Measurements from ENCODE around the gene EPS15. TPM values are rescaled to one million over a fixed set of nuclear protein-coding genes. Genes with fewer than 3 reads are reported as not detected.

Gene EPS15
- total RNA-seq, 1 experiment from 2014 or later = 48.7 TPM

- Mint-ChIP-seq H3K27ac (ENCODE audit: low read depth, unreplicated experiment) (no peak overlapping the region), H3K36me3 (ENCODE audit: insufficient read depth, unreplicated experiment) (no peaks in the 10 kb centered on the region), H3K4me1 (ENCODE audit: insufficient read depth, unreplicated experiment) (no peaks in the 10 kb centered on the region), H3K9me3 (ENCODE audit: unreplicated experiment) (no peaks in the 10 kb centered on the region), H3K27me3 (ENCODE audit: insufficient read depth, unreplicated experiment) (no peaks in the 10 kb centered on the region), H3K4me3 (ENCODE audit: unreplicated experiment) (no peak overlapping the region)
- TF ChIP-seq, protein P1, sequence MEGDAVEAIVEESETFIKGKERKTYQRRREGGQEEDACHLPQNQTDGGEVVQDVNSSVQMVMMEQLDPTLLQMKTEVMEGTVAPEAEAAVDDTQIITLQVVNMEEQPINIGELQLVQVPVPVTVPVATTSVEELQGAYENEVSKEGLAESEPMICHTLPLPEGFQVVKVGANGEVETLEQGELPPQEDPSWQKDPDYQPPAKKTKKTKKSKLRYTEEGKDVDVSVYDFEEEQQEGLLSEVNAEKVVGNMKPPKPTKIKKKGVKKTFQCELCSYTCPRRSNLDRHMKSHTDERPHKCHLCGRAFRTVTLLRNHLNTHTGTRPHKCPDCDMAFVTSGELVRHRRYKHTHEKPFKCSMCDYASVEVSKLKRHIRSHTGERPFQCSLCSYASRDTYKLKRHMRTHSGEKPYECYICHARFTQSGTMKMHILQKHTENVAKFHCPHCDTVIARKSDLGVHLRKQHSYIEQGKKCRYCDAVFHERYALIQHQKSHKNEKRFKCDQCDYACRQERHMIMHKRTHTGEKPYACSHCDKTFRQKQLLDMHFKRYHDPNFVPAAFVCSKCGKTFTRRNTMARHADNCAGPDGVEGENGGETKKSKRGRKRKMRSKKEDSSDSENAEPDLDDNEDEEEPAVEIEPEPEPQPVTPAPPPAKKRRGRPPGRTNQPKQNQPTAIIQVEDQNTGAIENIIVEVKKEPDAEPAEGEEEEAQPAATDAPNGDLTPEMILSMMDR (IDR thresholded peaks at IDR 0.05; ENCODE audit: unreplicated experiment) = no peak
- no TSS peak for BruUV-seq (replicated peaks)
- intact Hi-C loops (cut with micrococcal nuclease) = no loop called here
- ChIA-PET CTCF (interaction anchor here (0.8 to 3.9 kb wide), 3 partner anchors 11 to 245 kb away, joined by 4 to 25 read pairs (median 5); no protein-coding TSS in a partner anchor), POLR2A (interaction anchor here (0.7 to 1.3 kb wide), 3 partner anchors 15 to 46 kb away, joined by 3 read pairs; no protein-coding TSS in a partner anchor)
- no peak for DNase-seq (ENCODE audit: unreplicated experiment)
These were observed 4.9 kb upstream of the EPS15 start for GRCh38 chr1:51523931-51524330.

GRCh38 chr1:51520700-51521248 lies 1.7 kb upstream of the EPS15 start:
- DNase-seq (ENCODE audit: unreplicated experiment) = no peak
- H3K27ac Mint-ChIP-seq (ENCODE audit: low read depth, unreplicated experiment) = no peak overlapping the region
- peaks cover 6% of the 10 kb centered on the region for H3K4me1 Mint-ChIP-seq (ENCODE audit: insufficient read depth, unreplicated experiment)
- no peaks in the 10 kb centered on the region for H3K27me3 Mint-ChIP-seq (ENCODE audit: insufficient read depth, unreplicated experiment)
- POLR2A ChIA-PET = interaction anchor here (0.6 to 3.3 kb wide), 2 partner anchors 96 to 100 kb away, joined by 3 to 14 read pairs; partner anchors contain the start of gene OSBPL9
- H3K4me3 Mint-ChIP-seq (ENCODE audit: unreplicated experiment) = no peak overlapping the region
- TF ChIP-seq, protein P1 (IDR thresholded peaks at IDR 0.05; ENCODE audit: unreplicated experiment) = no peak
- intact Hi-C loops (cut with micrococcal nuclease) = no loop called here
- no peaks in the 10 kb centered on the region for H3K9me3 Mint-ChIP-seq (ENCODE audit: unreplicated experiment)
- CTCF ChIA-PET = interaction anchor here (3.9 kb wide), 1 partner anchor 14 kb away, joined by 25 read pairs; no protein-coding TSS in a partner anchor
- no TSS peak for BruUV-seq (replicated peaks)
- no peaks in the 10 kb centered on the region for H3K36me3 Mint-ChIP-seq (ENCODE audit: insufficient read depth, unreplicated experiment)

DNA sequence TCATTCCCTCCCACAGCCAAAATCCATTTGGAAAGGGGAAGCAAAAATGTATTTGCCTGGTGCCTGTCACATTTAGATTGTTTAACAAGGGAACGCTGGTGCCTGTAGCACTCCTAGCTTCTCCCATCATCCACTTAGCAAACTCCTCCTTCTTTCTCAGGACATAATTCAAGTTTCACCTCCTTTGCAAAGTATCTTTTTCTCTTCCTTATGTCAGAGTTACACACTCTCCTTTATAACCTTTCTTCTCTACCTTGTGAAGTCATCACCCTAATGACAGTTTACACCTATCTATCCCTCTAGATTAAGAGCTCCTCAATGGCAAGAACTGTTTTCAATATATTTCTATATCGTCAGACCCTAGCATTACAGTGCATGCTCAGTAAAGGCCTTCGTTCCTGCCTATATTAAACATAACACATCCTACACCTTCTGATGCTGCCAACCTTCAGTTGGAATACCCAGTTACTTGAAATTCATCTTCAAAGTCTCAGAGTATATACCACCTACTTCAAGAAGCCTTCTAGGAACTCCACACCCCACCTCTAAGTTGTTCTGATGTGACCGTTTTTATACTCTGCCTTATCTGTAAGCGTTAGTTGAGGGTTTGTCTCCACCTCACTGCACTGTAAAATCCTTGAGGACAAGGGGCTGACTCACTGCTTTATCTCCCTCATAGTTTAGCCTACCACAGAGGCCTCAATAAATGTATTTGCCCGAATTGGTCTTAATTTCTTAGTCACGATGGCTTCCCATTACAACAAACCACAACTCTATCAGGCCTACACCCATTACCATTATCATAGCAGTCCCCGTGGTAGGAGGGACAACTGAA lies 1.0 kb upstream of the EPS15 start:
- no TSS peak for BruUV-seq (replicated peaks)
- ChIA-PET CTCF (interaction anchor here (1.2 to 3.9 kb wide), 2 partner anchors 15 kb away, joined by 5 to 25 read pairs; no protein-coding TSS in a partner anchor), POLR2A (interaction anchor here (0.6 to 3.3 kb wide), 9 partner anchors 14 to 551 kb away, joined by 3 to 16 read pairs (median 7); partner anchors contain the start of gene OSBPL9)
- no peak for DNase-seq (ENCODE audit: unreplicated experiment)
- no peak overlapping the region for H3K27ac Mint-ChIP-seq (ENCODE audit: low read depth, unreplicated experiment)
- intact Hi-C loops (cut with micrococcal nuclease) = no loop called here
- H3K27me3 Mint-ChIP-seq (ENCODE audit: insufficient read depth, unreplicated experiment) = no peaks in the 10 kb centered on the region
- no peaks in the 10 kb centered on the region for H3K9me3 Mint-ChIP-seq (ENCODE audit: unreplicated experiment)
- H3K4me3 Mint-ChIP-seq (ENCODE audit: unreplicated experiment) = peak overlapping the region; percentile 79
- no peaks in the 10 kb centered on the region for H3K36me3 Mint-ChIP-seq (ENCODE audit: insufficient read depth, unreplicated experiment)
- TF ChIP-seq, protein P1 (IDR thresholded peaks at IDR 0.05; ENCODE audit: unreplicated experiment) = no peak
- H3K4me1 Mint-ChIP-seq (ENCODE audit: insufficient read depth, unreplicated experiment) = peaks cover 12% of the 10 kb centered on the region

- Mint-ChIP-seq H3K9me3 (ENCODE audit: unreplicated experiment) (no peaks in the 10 kb centered on the region), H3K4me1 (ENCODE audit: insufficient read depth, unreplicated experiment) (peaks cover 18% of the 10 kb centered on the region), H3K27me3 (ENCODE audit: insufficient read depth, unreplicated experiment) (no peaks in the 10 kb centered on the region), H3K4me3 (ENCODE audit: unreplicated experiment) (peak overlapping the region; percentile 79), H3K36me3 (ENCODE audit: insufficient read depth, unreplicated experiment) (no peaks in the 10 kb centered on the region), H3K27ac (ENCODE audit: low read depth, unreplicated experiment) (peak overlapping the region; percentile 93)
- peak; percentile 70 for DNase-seq (ENCODE audit: unreplicated experiment)
- intact Hi-C loops (cut with micrococcal nuclease) = no loop called here
- BruUV-seq (replicated peaks) = TSS peak; percentile 16
- TF ChIP-seq, protein P1 (IDR thresholded peaks at IDR 0.05; ENCODE audit: unreplicated experiment) = no peak
- CTCF ChIA-PET = interaction anchor here (0.7 kb wide), 1 partner anchor 19 kb away, joined by 3 read pairs; no protein-coding TSS in a partner anchor
- POLR2A ChIA-PET = interaction anchor here (0.6 to 3.3 kb wide), 19 partner anchors 10 to 550 kb away, joined by 3 to 16 read pairs (median 5); partner anchors contain the start of genes OSBPL9 and RNF11
These were observed 449 bp downstream of the EPS15 start for GRCh38 chr1:51518586-51519047.

Data from MCF 10A (cell line).